Measurements from ENCODE around the gene C16orf86. TPM values are rescaled to one million over a fixed set of nuclear protein-coding genes. Genes with fewer than 3 reads are reported as not detected.

Gene C16orf86, protein sequence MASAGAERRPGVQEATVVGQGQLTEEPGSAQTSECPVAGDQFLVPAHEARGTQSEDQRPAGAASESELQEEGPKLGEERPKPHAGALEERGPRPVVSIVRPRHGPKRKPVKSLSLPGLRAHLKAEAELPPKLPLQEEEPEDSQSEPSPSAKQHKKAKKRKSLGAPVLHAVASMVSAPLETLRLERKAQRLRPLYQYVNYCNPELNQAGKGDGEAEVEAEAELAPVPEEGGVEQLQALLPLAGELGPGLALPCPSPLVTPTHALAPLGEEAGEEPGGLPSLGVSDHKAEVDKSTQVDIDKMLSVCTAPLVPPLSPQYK
- total RNA-seq: 4.7 and 5.9 TPM in 2 replicates

DNA sequence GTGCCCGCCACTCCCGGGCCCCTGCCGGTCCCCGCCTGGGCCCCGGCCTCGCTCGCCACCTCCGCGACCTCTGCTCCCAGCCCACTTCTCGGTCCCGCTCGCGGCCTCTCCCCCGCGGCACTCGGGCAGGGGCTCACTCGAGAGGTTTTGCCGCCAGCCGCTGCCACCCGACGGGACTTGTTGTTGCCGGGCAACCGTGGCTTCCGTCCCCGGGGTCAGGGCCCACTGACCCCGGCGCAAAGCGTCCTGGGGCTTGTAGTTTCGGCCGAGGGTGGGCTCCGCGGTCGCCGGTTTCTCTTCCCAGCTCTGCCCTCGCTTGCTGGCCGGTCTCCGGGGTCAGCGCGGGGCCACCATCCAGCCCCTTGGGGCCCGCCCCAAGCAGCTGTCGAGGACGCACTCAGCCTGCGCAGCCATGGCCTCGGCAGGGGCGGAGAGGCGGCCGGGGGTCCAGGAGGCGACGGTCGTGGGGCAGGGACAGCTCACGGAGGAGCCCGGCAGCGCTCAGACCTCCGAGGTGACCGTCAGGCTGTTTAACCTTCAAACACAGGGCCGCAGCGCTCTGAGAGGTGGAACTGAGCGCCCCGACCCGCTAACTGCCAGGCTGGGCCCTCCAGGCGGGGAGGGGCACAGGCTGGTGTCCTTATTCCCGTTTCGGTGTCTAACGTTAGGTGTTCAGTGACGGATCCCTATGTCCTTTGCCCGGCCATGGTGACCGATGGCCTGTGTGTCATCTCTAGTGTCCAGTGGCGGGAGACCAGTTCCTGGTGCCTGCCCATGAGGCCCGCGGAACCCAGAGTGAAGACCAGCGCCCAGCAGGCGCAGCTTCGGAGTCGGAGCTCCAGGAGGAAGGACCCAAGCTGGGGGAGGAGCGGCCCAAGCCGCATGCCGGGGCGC, at the start of gene C16orf86, which contains the start of gene ENKD1:
C16orf86 (plus strand) TSS at position 256 of the 894 bp plus-strand sequence; CDS start at position 413, 157 bp downstream.
ENKD1 (minus strand) TSS at position 192 of the 894 bp plus-strand sequence. CDS start 308 bp downstream, outside the sequence.
- H3K4me3 ChIP-seq (ENCODE audit: low read depth, low read length): peak within 1 kb of the TSS; percentile 79
- DNase-seq (ENCODE audit: low read depth): no peak
- TF ChIP-seq, protein P1, sequence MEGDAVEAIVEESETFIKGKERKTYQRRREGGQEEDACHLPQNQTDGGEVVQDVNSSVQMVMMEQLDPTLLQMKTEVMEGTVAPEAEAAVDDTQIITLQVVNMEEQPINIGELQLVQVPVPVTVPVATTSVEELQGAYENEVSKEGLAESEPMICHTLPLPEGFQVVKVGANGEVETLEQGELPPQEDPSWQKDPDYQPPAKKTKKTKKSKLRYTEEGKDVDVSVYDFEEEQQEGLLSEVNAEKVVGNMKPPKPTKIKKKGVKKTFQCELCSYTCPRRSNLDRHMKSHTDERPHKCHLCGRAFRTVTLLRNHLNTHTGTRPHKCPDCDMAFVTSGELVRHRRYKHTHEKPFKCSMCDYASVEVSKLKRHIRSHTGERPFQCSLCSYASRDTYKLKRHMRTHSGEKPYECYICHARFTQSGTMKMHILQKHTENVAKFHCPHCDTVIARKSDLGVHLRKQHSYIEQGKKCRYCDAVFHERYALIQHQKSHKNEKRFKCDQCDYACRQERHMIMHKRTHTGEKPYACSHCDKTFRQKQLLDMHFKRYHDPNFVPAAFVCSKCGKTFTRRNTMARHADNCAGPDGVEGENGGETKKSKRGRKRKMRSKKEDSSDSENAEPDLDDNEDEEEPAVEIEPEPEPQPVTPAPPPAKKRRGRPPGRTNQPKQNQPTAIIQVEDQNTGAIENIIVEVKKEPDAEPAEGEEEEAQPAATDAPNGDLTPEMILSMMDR (conservative IDR thresholded peaks at IDR 0.05; ENCODE audit: low read depth, low read length): no peak

DNA sequence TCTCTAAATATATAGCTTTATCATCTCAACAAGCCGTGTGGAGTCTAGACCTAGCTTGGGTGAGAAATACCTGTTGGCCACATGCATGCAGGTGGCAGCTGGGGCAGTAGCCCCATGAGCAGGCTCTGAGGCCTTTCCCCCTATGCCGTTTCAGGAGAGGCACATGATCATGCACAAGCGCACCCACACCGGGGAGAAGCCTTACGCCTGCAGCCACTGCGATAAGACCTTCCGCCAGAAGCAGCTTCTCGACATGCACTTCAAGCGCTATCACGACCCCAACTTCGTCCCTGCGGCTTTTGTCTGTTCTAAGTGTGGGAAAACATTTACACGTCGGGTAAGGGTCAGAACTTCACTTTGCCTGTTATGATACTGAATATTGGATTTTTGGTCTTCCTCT, 38.4 kb upstream of the C16orf86 start:
- DNase-seq (ENCODE audit: low read depth): no peak
- TF ChIP-seq, protein P1 (conservative IDR thresholded peaks at IDR 0.05; ENCODE audit: low read depth, low read length): no peak
- H3K4me3 ChIP-seq (ENCODE audit: low read depth, low read length): no peak overlapping the region

DNA sequence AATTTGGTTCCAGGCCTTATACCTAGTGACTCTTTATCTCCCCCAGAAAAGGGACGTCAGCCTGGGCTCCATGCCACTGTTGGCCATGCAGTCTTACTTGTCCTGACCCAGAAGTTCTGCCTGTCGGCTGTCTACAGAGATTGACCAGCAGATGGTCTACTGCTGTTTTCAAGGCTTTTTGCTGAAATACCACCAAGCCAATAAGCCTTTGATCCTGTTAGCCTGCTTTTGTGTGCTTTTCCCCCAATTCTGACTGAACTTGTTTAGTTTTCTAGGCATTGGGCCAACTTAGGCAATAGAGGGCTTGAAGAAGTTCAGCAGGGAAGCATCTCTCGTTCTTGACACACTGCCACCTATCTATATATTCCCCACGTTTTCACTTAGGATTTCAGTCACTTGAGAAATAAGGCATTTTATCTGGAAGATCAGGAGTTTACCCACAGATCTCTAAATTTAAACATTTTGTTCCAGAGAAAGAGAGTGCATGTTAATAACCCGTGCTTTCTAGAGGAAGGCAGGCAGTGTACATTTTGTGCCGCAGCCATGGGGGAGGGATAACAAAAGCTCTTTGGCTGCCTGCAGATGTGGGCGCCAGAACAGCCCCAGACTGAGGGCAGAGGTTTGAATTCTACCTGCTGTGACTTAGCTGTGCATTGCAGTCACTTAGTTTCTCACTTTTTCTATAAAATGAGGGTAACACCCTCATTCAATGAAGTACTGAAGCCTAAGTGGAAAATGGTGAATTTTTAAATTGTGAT, 34.0 kb upstream of the C16orf86 start:
- TF ChIP-seq, protein P1 (conservative IDR thresholded peaks at IDR 0.05; ENCODE audit: low read depth, low read length): no peak
- no peak for DNase-seq (ENCODE audit: low read depth)
- H3K4me3 ChIP-seq (ENCODE audit: low read depth, low read length): no peak overlapping the region

DNA sequence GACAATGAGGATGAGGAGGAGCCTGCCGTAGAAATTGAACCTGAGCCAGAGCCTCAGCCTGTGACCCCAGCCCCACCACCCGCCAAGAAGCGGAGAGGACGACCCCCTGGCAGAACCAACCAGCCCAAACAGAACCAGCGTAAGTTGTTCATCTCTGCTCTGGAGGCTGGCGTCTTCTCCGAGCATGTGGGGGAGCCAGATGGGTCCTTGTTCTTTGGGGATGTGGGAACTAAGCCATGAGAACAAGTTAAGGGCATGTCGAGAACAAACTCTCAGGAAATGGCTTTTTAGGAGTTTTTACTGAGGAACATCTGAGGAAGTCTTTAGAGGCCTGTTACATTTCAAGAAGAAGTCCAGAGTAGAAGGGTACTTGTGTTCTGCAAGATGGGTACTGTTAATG, 29.9 kb upstream of the C16orf86 start:
- TF ChIP-seq, protein P1 (conservative IDR thresholded peaks at IDR 0.05; ENCODE audit: low read depth, low read length): no peak
- DNase-seq (ENCODE audit: low read depth): no peak
- H3K4me3 ChIP-seq (ENCODE audit: low read depth, low read length): no peak overlapping the region

DNA sequence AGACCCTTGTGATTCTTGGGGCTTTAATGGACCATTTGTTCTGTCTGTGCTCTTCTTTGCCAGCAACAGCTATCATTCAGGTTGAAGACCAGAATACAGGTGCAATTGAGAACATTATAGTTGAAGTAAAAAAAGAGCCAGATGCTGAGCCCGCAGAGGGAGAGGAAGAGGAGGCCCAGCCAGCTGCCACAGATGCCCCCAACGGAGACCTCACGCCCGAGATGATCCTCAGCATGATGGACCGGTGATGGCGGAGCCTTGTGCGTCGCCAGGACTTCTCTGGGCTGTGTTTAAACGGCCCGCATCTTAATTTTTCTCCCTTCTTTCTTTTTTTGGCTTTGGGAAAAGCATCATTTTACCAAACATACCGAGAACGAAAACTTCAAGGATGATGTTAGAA, 29.0 kb upstream of the C16orf86 start:
- TF ChIP-seq, protein P1 (conservative IDR thresholded peaks at IDR 0.05; ENCODE audit: low read depth, low read length): no peak
- DNase-seq (ENCODE audit: low read depth): no peak

More for the DNA sequence above, 29.0 kb upstream of the C16orf86 start:
- no peak overlapping the region for H3K4me3 ChIP-seq (ENCODE audit: low read depth, low read length)

Measured in epithelial cell of proximal tubule (primary cell).